Bone marrow (tissue), 2 donors: ENCODE measurements around the gene STIP1.
"Not testable (repeated sequence)": the region's sequence is repeated elsewhere in the genome, so short reads cannot be mapped to it uniquely, and the experiment has no call there.

Experiments used
- DNase-seq, 2 donors: peaks; one replicate each; lab custom pipeline; 2025; lab: John Stamatoyannopoulos, UW

The STIP1 gene

DNA sequence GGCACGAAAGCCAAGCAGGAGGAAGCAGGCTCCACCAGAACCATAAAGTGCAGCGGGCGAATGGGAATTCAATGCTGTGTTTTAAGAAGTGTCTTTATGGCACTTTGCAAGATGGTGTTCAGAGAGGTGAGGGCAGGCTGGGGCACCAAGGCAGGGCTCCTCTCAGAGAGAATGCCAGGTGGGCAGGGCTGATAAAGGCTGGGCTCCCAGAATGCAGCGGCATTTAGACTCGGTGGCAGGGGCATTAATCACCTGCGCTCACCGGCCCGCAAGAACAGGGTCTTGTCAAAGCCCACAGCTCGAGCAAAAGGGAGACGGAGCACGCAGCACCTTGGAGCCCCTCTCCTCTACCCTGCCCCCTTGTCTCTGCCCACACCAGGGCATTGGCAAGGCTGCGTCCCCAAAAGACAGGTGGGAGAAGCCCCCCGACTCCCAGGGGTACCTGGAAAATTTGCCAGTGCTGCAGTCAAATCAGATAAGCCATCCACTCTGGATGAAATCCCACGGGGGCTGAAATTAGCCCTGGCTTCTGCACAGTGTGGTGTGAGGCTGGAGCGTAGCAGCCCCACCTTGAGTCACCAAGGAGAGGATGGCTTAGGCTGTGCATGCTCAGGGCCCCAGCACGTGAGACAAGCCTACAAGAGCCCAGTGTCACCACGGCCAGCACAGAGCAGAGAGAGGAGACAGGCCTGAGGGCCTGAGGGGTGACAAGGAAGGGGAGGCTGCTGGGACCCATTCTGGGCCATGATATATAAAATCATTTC lies 28.2 kb upstream of the STIP1 start:
- DNase-seq = no peak

- DNase-seq = no peak
Observed at GRCh38 chr11:64161037-64161436, 24.9 kb upstream of the STIP1 start.

DNA sequence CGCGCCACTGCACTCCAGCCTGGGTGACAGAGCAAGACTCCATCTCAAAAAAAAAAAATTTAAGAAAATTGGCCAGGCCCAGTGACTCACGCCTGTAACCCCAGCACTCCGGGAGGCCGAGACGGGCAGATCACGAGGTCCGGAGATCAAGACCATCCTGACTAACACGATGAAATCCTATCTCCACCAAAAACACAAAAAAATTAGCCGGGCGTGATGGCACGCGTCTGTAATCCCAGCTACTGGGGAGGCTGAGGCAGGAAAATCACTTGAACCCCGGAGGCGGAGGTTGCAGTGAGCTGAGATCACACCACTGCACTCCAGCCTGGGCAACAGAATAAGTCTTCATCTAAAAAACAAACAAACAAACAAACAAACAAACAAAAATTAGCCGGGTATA lies 23.2 kb upstream of the STIP1 start:
- DNase-seq = not testable (repeated sequence)

GRCh38 chr11:64163951-64164350 lies 22.0 kb upstream of the STIP1 start:
- no peak for DNase-seq

GRCh38 chr11:64164392-64165312 lies 21.3 kb upstream of the STIP1 start:
- no peak for DNase-seq

- DNase-seq = no peak
Observed at GRCh38 chr11:64165481-64165841, 20.5 kb upstream of the STIP1 start.

- peak; percentile 26 to 54 for DNase-seq
Observed at GRCh38 chr11:64165842-64166635, 19.9 kb upstream of the STIP1 start, which contains the start of gene MACROD1. MACROD1 (minus strand) TSS chr11:64166113; CDS start chr11:64165994, 119 bp downstream.

DNA sequence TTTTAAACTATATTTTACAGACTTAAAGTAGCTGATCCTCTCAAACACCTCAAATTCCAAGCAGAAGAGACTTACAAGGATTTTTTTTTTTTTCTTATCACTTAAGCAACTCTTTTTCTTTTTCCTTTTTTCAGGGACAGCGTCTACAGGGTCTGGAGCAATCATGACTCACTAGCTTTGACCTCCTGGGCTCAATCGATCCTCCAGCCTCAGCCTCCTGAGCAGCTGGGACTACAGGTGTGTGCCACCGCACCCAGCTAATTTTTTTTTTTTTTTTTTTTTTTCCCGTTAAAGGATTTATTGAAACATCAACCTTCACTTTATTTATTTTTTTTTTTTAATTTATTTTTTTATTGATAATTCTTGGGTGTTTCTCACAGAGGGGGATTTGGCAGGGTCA lies 15.6 kb upstream of the STIP1 start:
- DNase-seq = no peak

DNA sequence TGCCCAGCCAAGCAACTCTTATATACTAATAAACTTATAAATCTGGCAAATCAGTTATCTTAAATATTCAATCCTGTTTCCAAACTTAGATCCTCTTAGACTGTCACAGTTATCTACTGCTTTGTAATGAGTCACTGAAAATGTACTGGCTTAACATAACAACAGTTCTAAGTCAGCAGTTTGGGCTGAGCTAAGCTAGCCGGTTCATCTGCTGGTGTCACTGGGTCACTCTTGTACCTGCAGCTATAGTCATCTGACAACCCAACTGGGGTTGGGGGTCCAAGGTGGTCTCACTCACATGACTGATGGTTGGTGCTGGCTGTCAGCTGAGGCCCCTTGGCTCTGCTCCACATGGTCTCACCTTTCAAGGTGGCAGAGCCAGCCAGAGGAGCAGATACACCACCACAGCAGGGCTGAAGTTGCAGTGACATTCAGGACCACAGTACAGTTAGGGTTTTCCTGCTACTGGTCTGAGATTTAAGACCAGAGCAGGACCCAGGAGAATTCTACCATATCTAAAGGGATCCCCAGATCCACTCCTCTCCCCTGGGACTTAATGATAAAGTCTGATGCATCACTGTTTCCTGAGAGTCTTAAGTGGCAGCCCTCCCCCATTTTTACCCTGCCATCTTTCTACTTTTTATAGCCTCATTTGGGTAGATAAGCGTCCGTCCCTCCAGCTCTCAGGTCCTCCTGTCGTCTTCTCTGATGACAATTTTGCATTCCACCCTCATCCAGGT lies 12.2 kb upstream of the STIP1 start:
- no peak for DNase-seq

GRCh38 chr11:64176751-64177150 lies 9.2 kb upstream of the STIP1 start:
- DNase-seq = no peak

GRCh38 chr11:64178203-64178602 lies 7.8 kb upstream of the STIP1 start:
- no peak for DNase-seq

DNA sequence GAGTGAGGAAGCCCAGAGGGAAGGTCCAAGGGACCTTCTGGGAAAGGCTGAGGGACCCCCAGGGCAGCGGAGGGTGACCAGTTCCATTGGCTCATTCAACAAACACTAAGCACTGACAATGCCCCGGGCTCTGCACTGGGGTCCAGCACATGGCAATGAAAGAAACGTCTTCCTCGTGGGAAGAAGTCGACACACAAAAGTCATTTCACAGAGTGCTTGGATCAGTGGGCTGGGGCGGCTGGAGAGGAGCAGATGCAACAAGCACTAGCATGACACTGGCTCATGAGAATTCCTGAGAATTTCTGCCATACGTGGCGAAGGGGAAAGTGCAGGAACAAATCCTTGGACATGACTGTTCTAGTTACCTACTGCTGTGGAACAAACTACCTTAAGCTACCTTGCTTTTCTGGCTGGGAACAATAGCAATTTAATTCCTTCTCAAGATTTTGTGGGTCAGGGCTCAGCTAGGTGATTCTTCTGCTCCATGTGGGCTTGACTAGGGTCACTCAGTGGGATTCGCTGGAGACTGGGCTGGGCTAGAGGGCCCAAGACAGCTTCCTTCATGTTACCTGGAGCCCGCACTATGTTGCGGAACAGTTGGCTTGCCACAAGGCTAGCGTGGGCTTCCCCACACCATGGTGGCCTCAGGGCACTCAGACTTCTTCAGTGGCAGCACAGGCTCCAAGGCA lies 6.9 kb upstream of the STIP1 start:
- DNase-seq = no peak

- DNase-seq = no peak
Observed at GRCh38 chr11:64180891-64181290, 5.1 kb upstream of the STIP1 start.

GRCh38 chr11:64181506-64182411 lies 4.2 kb upstream of the STIP1 start:
- DNase-seq = peak; percentile 42 to 86

DNA sequence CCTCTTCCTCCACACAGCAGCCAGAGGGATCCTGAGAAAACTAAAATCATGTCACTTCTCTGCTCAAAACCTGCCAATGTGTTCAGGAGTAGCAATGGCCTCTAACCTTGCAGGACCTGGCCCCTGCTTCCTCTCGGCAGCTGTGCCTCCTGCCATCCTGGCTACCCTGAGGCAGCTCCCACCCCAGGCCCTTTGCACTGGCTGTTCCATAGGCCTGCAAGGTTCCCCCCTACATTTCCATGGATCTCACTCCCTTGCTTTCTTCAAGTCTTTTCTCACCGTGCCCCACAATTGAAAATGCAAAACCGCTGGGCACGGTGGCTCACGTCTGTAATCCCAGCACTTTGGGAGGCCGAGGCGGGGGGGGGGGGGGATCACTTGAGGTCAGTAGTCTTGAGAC lies 2.1 kb upstream of the STIP1 start:
- no peak for DNase-seq

- DNase-seq = no peak
Observed at GRCh38 chr11:64185175-64185692, 737 bp upstream of the STIP1 start.

DNA sequence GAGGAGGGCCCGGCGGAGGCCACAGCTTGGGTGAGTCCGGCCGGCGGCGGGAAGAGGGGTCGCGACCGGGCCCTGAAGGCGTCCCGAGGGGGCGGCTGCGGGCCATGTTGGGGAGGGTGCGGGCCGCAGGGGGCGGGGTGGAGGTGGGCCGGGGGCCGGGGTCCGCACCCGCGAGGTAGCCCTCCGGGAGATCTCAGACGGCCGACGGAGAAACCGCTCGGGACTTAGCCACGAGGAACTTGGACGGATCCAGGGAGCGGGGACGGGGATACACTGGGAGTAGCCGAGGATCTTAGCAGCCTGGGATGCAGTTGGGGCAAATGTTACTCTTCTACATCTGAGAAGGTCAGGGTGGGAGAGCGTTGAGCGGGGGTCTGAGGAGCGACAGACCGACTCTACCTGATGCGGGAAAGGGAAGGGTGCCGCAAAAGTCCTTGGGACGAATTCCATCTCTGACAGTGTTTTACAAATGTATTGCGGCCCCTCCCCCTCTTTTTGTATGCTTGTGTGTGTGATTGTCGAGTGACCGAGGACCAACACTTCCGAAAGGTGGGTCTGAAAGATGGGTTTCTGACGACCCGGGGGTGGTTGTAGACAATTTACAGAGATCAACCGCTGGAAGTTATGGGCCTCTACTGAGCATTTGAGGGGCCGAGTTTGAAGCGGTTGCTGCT lies 658 bp downstream of the STIP1 start:
- DNase-seq = no peak

- no peak for DNase-seq
Observed at GRCh38 chr11:64192434-64192833, 6.5 kb downstream of the STIP1 start.

GRCh38 chr11:64196626-64197025 lies 10.7 kb downstream of the STIP1 start:
- DNase-seq = no peak
